Renal cortical epithelial cell (primary cell): ENCODE results near the gene ARAP2. TPM values are rescaled to one million over a fixed set of nuclear protein-coding genes. Genes with fewer than 3 reads are reported as not detected.
A peak's percentile ranks its signal among the peaks of the same experiment; 100 is the strongest.

Experiments
- DNase-seq: peaks from one replicate; pipeline ENCODE4 v3.0.0-alpha.2; 2011; ENCODE audit warnings: low read depth
- total RNA-seq: library from RNA; depleted of rRNA; stranded (reverse); fragments of >200 nt; gene quantifications from 2 replicates; pipeline ENCODE4 v1.2.3, GENCODE V29; 2014

The ARAP2 gene
- total RNA-seq, 1 donor from 2014 or later = 27.3 TPM

DNA sequence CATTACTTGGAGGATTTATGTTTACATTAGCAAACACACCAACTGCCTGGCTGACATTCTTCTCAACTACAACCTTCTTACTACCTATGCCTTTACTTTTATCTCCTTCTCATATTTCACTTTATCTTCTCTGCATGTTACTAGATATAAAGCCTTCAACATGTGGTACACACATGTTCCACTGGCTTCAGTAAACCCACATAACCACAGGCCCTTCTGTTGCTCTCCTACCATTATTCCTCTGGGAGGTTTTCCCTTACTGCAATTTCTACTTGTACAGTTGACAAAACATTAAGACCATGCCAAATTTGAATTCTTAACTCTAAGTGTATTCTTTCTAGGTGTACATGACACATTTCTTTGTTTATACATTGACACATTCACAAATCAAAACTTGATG lies 133.1 kb downstream of the ARAP2 start:
- no peak for DNase-seq

DNA sequence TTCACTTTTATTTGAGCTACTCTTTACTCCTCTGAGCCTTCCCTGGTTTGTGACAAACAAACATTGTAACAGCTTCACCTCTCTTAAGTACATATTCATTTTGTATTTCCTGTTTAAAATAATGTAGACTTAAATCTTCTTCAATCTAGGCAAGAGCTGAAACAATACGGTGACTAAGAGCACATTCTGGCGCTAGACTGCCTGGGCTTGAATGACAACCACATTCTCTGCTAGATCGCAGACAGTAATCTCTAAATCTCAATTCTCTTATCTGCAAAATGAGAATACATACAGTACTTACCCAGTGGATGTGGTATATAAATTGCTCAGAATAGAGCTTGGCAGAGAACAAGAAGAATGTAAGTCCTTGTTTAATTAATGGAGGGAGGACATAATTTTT lies 144.8 kb downstream of the ARAP2 start:
- no peak for DNase-seq

DNA sequence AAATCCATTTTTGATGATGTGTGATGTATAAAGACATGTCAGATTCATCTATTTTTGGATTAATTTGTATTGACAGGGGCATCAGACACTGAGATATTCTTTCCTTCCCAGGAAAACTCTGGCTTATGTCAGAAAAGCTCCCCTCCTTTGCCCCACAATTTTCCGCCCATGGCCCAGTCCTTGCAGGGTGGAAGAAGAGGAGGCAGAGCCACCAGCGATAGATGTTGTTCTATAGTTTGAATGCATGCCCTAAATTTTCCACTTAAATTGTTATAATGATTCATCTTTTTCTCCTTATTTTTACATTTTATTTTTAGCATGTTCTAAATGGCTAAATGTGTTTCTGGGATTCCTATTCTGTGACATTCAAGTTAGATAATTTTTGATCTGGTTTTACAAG lies 149.3 kb downstream of the ARAP2 start:
- DNase-seq = no peak

DNA sequence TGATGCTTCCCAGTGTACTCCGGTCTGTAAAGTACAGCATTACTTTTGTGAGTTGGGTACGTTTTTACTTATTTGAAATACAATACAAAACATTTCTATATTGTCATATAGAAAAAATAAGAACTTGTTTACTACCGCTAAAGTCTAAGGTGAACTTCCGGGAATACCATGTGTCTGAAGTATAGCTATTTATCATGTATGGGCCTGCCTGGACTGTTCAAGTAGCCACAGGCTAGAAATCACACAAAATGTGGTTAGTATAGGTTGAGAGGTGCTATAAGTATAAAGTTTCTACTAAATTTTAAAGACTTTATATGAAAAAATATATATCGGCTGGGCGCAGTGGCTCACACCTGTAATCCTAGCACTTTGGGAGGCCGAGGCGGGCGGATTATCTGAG lies 152.3 kb downstream of the ARAP2 start:
- DNase-seq = no peak

DNA sequence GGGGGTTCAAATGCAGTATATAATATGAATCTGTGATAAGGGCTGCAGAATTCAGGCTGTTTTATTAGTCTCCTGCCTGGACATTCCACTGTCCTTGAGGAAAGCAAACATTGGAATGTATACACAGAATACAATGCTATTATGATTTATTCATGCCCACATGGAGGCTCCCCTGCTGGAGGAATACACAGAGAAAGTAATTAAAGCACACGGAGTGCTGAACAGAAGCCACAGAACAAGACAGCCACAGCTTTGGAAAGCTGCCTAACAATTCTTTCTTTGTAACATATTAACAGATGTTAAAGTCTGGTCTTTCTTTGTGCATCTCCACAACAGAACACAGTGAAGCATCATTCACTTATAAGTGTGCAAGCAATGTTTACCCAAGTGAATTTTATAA lies 155.8 kb downstream of the ARAP2 start:
- DNase-seq = peak; percentile 86

DNA sequence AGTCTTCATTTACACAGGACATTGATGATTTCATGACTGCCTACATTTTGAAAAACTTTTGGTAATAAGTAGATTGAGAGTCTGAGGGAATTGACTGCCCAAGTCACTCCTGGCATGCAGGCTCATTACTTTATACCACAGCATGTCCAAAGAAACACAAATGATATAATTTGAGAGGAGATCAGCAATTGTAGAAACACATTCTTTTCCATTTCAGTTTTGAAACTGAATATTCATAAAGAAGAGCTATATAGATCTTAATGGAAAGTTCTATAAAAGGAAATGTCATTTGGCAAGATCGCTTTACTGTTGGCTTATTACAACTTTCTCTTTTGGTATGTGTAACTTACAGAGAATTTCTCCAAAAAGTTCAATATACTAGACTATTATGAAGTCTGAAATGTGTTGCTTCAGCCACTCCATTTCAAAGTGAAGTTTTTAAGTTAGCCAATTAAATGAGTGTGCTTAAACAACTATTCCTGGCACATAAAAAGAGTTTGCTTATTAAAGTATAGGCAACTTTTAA lies 158.0 kb downstream of the ARAP2 start:
- DNase-seq = no peak

DNA sequence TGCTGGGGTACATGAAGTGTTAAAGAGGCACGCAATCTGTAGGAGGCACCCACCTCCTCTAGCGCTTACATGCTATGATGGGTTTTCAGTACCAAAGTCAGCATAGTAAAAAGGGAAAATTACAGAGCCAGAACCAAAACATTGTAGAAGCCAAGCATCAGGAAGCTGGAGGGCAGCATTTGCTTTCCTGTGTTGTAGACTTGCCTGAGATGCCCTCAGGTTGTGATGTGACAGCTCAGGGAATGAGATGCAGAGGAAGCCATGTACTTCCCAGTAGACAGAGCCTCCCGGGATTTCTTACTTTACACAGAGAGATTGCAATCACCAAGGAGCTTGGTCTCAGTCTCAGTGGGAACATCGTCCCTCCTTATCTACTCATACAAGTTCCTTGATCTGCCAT lies 161.5 kb downstream of the ARAP2 start:
- no peak for DNase-seq

DNA sequence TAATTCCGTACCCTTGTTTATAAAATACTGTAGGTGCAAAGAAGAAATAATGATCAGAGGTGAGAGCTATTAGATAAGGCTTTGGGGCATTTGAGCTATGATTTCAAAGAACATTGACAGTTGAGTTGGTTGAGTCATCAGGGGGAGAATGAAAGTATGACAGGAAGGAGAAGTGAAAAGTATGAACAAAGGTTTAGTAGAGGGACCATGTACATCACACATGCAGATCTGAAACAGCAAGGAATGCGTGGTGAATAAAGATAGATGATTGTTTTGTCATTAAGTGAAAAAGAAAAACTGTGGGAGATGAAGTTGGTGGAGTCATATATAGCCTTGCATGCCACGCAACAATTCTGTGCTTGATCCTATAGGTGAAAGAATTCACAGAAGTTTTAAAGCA lies 163.1 kb downstream of the ARAP2 start:
- no peak for DNase-seq

DNA sequence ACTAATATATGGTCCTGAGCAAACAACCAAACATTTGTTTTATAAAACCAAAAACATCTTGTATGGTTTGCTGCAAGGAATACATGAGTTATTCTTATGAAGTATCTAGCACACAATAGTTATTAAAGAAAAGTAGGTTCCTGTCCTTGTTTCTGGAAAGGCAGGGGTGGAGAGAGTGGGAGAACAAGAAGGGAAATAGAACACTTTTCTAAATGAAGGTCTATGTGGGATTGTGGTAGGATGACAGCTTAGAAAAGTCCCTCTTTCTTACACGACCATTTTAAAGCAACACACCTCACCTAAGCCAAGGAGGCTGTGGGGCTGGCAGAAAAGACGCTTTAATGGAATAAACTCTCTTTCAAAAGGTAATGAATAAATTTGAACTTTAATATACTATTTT lies 164.6 kb downstream of the ARAP2 start:
- no peak for DNase-seq

DNA sequence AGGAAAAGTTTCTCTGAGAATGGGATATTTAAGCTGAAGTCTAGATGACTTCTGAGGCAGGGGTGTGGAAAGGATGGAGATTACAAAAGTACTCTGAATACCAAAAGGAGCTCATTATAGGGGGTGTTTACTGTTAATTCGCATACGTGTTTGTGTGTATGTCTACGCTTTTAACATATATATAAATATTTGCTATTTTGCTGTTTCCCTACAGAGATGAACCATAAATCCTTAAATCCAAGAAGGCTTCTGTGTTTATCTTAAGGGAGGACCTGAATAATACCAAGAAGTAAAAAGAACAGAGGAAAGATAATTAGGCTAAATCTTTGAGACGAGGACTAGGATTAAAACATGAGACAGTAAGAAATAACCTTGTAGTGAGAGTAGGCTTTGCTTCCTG lies 166.0 kb downstream of the ARAP2 start:
- DNase-seq = no peak

DNA sequence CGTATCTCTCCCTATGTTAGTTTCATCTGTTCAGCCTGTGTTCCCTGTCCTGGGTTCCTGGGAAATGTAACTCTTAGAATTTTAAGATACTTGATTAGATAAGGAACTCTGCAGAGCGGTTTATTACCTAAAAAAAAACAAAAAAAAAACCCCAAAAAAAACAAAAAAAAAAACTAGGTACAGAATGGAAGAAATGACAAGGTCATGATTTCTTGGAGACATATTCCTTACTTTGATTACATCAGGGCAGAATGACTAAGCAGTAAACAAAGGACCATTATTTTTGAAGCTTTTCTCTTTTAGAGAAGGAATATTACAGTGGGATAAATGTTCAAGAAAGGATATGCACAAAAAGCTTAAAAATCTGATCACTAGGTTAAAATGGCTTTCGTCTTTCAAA lies 171.8 kb downstream of the ARAP2 start:
- DNase-seq = no peak

DNA sequence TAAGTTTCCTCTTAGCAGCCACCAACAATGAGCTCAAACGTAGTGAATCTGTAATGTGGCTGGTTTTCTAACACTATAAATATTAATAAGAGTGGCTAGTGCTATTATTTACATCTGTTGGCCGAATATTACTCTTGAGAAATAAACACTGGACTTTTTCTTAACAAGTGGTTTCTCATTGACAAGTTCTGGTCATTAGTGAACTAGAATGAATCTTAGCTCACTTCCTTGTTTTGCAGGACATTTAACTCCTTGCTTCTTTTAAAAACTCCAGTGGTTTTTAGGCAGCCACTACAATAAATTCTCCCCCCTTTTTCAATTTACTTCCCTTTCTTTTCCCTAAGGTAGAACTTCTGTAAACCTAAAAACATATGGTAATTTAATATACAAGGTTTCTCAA lies 177.2 kb downstream of the ARAP2 start:
- peak; percentile 57 for DNase-seq

DNA sequence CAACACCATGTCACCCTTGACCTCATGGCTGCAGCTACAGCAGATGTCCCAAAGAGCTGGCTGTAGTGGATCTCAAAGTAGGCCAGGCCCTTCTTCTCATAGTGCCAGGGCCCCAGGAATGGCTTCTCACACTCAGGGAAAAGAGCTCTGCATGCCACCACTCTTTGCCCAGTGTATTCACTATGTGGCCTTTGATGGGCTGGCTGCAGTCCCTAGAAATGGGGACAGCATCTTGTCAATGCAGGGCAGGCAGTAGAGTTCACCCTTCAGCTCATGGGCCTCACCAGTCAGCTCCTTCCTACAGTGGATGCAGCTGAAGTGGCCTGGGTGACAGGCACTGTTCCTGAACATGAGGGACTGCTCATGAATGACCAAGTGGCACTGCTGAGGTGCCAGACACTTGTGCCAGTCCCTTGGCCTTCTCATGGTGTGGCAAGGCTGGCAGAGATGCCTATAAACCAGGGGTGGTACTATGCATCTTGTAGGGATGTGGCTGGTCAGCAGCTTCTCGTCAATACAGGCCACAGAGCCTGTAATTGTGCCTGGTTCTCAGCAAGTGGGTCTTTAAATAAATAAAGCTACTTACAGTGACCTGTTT lies 178.9 kb downstream of the ARAP2 start:
- no peak for DNase-seq

DNA sequence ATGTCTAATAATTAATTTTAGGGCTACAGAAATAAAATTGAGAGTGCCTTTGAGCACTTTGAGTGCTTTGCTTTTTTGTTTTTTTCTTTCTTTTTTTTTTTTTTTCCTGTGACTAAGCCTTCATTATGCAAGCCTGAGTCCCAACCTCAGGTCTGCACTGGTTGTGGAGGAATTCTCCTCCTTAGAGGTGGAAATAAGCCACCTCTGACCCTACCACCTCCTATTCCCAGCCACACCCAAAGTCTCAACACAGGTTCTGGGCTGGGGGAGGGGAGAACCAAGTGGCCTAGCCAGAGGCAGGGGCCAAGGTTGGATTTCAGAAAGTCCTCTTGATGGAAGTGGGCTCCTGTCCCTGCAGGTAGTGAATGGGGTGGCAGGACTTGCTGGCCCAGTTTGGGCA lies 180.2 kb downstream of the ARAP2 start:
- DNase-seq = peak; percentile 89

DNA sequence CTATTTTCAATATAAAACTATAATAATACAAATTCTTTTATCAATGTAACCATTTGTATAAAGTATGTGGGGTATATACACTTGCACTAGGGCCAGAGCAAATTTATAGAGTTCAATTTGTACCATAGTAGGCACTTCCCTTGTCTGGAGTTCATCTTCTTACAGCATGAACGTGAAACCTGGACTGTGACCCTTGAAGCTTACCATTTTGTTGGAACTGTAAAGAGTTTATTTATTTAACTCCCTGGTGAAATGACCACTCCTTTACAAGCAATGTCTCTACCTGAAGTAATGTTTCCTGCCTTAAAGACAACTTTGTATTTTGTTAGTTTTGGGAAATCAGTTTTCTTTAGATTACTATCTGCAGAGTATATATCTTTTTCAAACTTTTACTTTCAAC lies 188.2 kb downstream of the ARAP2 start:
- no peak for DNase-seq

DNA sequence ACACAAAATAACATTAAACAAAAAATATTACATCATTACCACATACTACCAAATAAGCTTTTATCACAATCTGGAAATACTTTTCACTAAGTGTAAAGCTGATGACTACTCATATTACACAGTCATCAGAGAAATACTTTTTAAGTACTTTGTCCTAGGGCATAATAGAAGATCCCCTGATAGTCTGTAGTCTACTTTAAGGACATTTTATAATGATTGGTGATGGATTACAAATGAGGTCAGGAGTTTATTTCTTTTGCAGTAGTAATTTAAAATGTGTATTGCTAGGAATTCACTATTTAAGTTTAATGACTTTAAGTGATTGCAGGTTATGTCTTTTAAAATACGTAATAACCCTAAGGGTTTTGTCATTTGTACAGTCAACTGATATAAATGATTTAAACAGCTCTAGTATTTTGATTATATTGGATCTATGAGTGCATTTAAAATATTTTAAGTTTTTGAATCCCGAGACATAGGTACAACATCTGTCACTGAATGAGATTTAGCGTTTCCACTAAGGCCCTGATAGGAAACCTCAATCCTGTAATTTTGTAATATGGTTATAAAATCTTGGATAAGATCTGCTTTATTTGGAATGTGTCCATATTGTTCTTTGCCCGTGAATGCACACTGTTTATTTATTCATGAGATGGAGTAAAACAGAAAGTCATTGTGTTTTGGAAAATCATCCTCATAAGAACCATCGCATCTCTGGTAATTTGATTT lies 189.5 kb downstream of the ARAP2 start:
- no peak for DNase-seq

DNA sequence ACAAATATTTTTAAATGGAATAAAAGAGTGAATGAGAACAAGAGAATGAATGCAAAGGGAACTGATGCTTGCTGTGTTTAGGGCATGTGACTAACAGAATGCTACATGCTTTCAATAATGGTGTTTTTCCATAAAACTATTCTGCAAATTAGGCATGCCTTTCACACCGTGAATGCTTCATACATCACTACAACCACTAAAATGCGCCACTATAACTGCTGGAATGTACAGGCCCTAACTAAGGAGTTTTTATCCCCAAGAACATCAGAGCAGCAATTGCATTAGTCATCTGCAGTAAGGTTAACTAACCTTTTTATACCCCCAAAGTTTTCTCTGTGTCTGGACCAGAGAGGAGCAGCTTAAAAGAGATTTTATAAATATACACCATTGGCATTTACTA lies 190.4 kb downstream of the ARAP2 start:
- DNase-seq = peak; percentile 72

DNA sequence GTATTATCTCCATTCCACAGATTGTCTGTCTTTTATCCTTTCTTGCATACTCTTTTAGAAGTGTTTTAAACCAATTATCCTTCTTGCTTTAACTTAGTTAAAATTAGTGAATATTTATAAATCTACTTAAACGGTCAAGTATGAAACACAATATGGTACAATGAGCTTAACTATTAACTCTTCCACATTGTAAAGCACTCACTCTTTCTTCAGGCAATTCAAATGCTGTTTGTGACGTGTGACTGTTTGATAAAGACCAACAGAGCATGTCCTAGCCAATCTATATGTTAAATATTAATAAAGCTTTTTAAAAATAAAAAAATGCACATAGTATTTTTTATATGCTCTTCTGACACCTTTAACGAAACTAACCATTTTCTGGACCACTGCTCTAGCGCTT lies 192.7 kb downstream of the ARAP2 start:
- DNase-seq = peak; percentile 50

DNA sequence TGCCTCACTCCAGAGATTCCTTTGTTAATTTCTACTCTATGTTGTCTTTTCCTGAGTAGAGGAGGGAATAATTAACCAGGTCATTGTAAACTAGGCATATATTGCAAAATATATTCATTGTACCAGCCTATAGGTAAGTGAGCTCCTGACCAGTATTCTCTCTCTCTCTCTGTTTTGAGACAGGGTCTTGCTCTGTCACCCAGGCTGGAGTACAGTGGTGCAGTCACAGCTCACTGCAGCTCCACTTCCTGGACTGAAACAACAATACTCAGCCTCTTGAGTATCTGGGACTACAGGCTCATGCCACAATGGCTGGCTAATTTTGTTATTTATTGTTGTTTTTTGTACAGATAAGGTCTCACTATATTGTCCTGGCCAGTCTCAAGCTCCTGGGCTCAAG lies 198.3 kb downstream of the ARAP2 start:
- peak; percentile 38 for DNase-seq

DNA sequence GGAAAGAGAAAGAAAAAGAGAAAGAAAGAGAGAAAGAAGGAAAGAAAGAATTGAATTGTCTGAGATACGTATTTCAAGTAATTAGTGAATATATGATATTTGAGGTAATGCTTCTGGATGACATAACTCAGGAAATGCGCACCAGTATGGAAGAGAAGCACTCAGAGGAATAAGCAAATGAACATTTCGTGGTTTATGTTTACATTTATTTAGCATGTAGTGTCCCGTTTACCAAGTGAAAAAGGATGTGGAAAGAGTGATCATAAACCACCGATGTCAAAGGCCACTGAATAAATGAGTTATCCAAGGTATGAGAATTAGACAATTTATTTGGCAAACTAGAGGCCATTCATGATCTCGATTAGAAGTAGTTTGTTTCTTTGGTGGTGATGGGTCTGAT lies 200.4 kb downstream of the ARAP2 start:
- DNase-seq = no peak

DNA sequence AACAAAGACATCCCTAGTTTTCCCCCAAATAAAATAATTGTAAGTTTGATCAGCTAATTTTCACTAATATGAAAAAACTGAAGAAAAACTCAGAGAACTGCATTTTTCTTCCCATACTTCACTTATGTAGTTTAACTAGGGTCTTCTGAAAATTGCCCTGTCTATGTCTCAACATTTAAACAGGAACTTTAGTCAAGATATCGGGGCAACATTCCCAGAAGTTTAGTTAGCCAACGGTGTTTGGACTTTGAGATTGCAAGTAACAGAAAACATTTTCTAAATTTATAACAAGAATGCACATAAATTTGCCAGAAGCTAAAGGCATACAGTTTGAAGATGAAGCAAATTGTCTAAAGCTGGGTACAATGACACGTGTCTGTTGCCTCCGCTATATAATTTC lies 201.1 kb downstream of the ARAP2 start:
- no peak for DNase-seq

DNA sequence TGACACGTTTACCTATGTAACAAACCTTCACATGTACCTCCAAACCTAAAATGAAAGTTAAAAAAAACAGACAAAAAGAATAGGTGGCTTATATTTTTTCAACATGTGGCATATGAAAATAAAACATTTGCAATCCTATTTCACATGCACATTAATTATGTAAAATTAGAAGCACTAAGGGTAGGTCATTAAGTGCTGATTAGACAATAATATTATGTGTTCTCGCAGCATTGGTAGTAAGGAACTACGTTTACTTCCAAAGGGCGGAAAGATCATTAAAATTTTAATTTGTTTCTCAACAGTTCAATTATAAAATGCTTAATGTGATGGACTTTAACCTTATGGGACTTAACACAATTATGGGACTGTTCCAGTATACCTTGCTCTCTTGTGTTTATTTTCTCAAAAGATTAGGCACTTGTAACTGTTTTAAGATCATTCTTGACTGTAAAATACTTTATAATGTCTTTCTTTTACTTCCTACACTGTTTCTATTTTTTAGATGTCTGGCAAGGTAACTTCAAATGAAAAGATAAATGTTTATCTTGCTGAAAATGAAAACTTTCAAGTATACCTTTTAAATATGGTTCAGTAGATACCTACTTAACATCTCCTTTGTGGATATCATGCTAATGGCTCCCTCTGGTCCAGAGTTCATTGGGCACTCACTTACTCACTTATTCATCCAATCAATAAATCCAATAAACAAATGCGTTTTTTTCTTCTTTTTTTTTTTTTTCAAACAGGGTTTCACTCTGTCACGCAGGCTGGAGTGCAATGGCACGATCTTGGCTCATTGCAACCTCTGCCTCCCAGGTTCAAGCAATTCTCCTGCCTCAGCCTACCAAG lies 202.0 kb downstream of the ARAP2 start:
- DNase-seq = no peak

DNA sequence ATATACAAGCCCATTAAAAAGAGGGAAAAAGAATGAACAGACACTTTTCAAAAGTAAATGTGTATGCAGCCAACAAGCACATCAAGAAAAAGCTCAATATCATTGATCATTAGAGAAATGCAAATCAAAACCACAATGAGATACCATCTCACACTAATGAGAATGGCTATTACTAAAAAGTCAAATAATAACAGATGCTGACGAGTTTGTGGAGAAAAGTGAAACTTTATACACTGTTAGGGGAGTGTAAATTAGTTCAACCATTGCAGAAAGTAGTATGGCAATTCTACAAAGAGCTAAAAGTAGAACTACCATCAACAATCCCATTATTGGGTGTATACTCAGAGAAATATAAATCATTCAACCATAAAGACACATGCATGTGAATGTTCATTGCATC lies 203.0 kb downstream of the ARAP2 start:
- no peak for DNase-seq
